ENCODE results near the gene TPRA1.

- TF ChIP-seq, protein P1, sequence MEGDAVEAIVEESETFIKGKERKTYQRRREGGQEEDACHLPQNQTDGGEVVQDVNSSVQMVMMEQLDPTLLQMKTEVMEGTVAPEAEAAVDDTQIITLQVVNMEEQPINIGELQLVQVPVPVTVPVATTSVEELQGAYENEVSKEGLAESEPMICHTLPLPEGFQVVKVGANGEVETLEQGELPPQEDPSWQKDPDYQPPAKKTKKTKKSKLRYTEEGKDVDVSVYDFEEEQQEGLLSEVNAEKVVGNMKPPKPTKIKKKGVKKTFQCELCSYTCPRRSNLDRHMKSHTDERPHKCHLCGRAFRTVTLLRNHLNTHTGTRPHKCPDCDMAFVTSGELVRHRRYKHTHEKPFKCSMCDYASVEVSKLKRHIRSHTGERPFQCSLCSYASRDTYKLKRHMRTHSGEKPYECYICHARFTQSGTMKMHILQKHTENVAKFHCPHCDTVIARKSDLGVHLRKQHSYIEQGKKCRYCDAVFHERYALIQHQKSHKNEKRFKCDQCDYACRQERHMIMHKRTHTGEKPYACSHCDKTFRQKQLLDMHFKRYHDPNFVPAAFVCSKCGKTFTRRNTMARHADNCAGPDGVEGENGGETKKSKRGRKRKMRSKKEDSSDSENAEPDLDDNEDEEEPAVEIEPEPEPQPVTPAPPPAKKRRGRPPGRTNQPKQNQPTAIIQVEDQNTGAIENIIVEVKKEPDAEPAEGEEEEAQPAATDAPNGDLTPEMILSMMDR (IDR thresholded peaks at IDR 0.05) = no peak
- TF ChIP-seq POLR2A (IDR thresholded peaks at IDR 0.05) = no peak
These were observed 40.6 kb downstream of the TPRA1 start for GRCh38 chr3:127549826-127550467.

Data from thyroid gland (tissue), 4 donors.